ENCODE data around the gene TSR1. TPM values are rescaled to one million over a fixed set of nuclear protein-coding genes. Genes with fewer than 3 reads are reported as not detected.
A peak's percentile ranks its signal among the peaks of the same experiment; 100 is the strongest.

Gene TSR1
- polyA plus RNA-seq, 3 donors = 8.1 to 10.8 (median 9.3) TPM

- Histone ChIP-seq H3K36me3 (replicated peaks in 1 of 2; ENCODE audit: control insufficient read depth in 1 of 2, insufficient read depth in 2 of 2, low read length in 2 of 2) (peaks cover 34 to 36% of the 10 kb centered on the region in 2 donors), H3K27ac (ENCODE audit: low read depth in 1 of 2, low read length in 2 of 2) (no peak overlapping the region), H2AFZ (ENCODE audit: insufficient read depth, low read depth, low read length, poor library complexity, severe bottlenecking) (no peak overlapping the region), H3K4me2 (replicated peaks; ENCODE audit: extremely low read depth, low read length, poor library complexity, severe bottlenecking) (no peak overlapping the region), H3K4me3 (replicated peaks in 1 of 3; ENCODE audit: low read depth in 2 of 3, low read length in 3 of 3) (no peak overlapping the region), H3K79me2 (ENCODE audit: insufficient read depth, low read length) (no peaks in the 10 kb centered on the region), H4K20me1 (ENCODE audit: insufficient read depth, low read length) (no peaks in the 10 kb centered on the region), H3K27me3 (ENCODE audit: control insufficient read depth in 2 of 2, insufficient read depth in 2 of 2, low read length in 2 of 2) (no peaks in the 10 kb centered on the region), H3K9me3 (replicated peaks in 1 of 2; ENCODE audit: control insufficient read depth in 1 of 2, insufficient read depth in 1 of 2, low read length in 2 of 2) (no peaks in the 10 kb centered on the region), H3K4me1 (ENCODE audit: control insufficient read depth in 1 of 2, insufficient read depth in 2 of 2, low read length in 2 of 2) (no peaks in the 10 kb centered on the region), H3K9ac (ENCODE audit: insufficient read depth, low read length, poor library complexity, severe bottlenecking) (no peak overlapping the region)
- DNase-seq = no peak
- peaks cover 12% of the 10 kb centered on the region for H3K4me1 Mint-ChIP-seq
- H3K4me3 Mint-ChIP-seq = no peak overlapping the region
- no peak overlapping the region for H3K27ac Mint-ChIP-seq
- WGBS (ENCODE audit: insufficient coverage) = 99% methylated on average over 19 of the region's 26 CpGs
- H3K9me3 Mint-ChIP-seq = no peaks in the 10 kb centered on the region
- intact Hi-C loops (cut with micrococcal nuclease) = no loop called here
- H3K27me3 Mint-ChIP-seq (ENCODE audit: low read depth in 3 of 3) = peaks cover 0 to 2% (median 0%) of the 10 kb centered on the region in 3 donors
- TF ChIP-seq CTCF (IDR thresholded peaks at IDR 0.05) = no peak
- H3K36me3 Mint-ChIP-seq = peaks cover 27 to 53% of the 10 kb centered on the region in 2 donors
Measured at GRCh38 chr17:2372180-2372579, 35.9 kb upstream of the TSR1 start.

- no peak for DNase-seq
- Histone ChIP-seq H3K36me3 (replicated peaks in 1 of 2; ENCODE audit: control insufficient read depth in 1 of 2, insufficient read depth in 2 of 2, low read length in 2 of 2) (peaks cover 30 to 36% of the 10 kb centered on the region in 2 donors), H3K4me1 (ENCODE audit: control insufficient read depth in 1 of 2, insufficient read depth in 2 of 2, low read length in 2 of 2) (no peaks in the 10 kb centered on the region), H4K20me1 (ENCODE audit: insufficient read depth, low read length) (no peaks in the 10 kb centered on the region), H3K9ac (ENCODE audit: insufficient read depth, low read length, poor library complexity, severe bottlenecking) (no peak overlapping the region), H3K4me3 (replicated peaks in 1 of 3; ENCODE audit: low read depth in 2 of 3, low read length in 3 of 3) (no peak overlapping the region), H2AFZ (ENCODE audit: insufficient read depth, low read depth, low read length, poor library complexity, severe bottlenecking) (no peak overlapping the region), H3K27me3 (ENCODE audit: control insufficient read depth in 2 of 2, insufficient read depth in 2 of 2, low read length in 2 of 2) (no peaks in the 10 kb centered on the region), H3K79me2 (ENCODE audit: insufficient read depth, low read length) (no peaks in the 10 kb centered on the region), H3K9me3 (replicated peaks in 1 of 2; ENCODE audit: control insufficient read depth in 1 of 2, insufficient read depth in 1 of 2, low read length in 2 of 2) (no peaks in the 10 kb centered on the region), H3K4me2 (replicated peaks; ENCODE audit: extremely low read depth, low read length, poor library complexity, severe bottlenecking) (no peak overlapping the region), H3K27ac (ENCODE audit: low read depth in 1 of 2, low read length in 2 of 2) (no peak overlapping the region)
- peaks cover 27 to 52% of the 10 kb centered on the region in 2 donors for H3K36me3 Mint-ChIP-seq
- peak overlapping the region in 1 of 7 donors; percentile 46 for H3K27ac Mint-ChIP-seq
- WGBS (ENCODE audit: insufficient coverage) = 97% methylated on average over 22 of the region's 30 CpGs
- intact Hi-C loops (cut with micrococcal nuclease) = no loop called here
- H3K4me1 Mint-ChIP-seq = peaks cover 12% of the 10 kb centered on the region
- no peaks in the 10 kb centered on the region for H3K9me3 Mint-ChIP-seq
- peaks cover 0 to 2% (median 0%) of the 10 kb centered on the region in 3 donors for H3K27me3 Mint-ChIP-seq (ENCODE audit: low read depth in 3 of 3)
- H3K4me3 Mint-ChIP-seq = no peak overlapping the region
- TF ChIP-seq CTCF (IDR thresholded peaks at IDR 0.05) = no peak
Measured at GRCh38 chr17:2371183-2372130, 35.2 kb upstream of the TSR1 start.

Measured in CD14-positive monocyte (primary cell).